HG02610 (cell line): ENCODE measurements around the gene ITSN1.
A peak's percentile ranks its signal among the peaks of the same experiment; 100 is the strongest.
"Not testable (repeated sequence)": the region's sequence is repeated elsewhere in the genome, so short reads cannot be mapped to it uniquely, and the experiment has no call there.

Experiments
- ATAC-seq: cut with Tn5 transposase; IDR thresholded peaks from one replicate; pipeline ENCODE4 v1.9.1; 2021; ENCODE audit warnings: mild to moderate bottlenecking, moderate library complexity; ENCODE audit not compliant: unreplicated experiment

Gene ITSN1

GRCh38 chr21:33642027-33642895 lies at the start of gene ITSN1:
Gene ITSN1, plus strand, starts transcription at chr21:33642501. Its CDS starts 76,328 bp downstream, at chr21:33718829.
- ATAC-seq = peak; percentile 86

GRCh38 chr21:33598051-33598450 lies 44.2 kb upstream of the ITSN1 start:
- ATAC-seq = no peak

GRCh38 chr21:33608559-33608958 lies 33.7 kb upstream of the ITSN1 start:
- no peak for ATAC-seq

GRCh38 chr21:33611006-33611744 lies 31.1 kb upstream of the ITSN1 start:
- no peak for ATAC-seq

GRCh38 chr21:33617565-33617964 lies 24.7 kb upstream of the ITSN1 start:
- not testable (repeated sequence) for ATAC-seq

GRCh38 chr21:33618407-33618806 lies 23.9 kb upstream of the ITSN1 start:
- no peak for ATAC-seq

- ATAC-seq = no peak
Observed at GRCh38 chr21:33619726-33620125, 22.6 kb upstream of the ITSN1 start.

- no peak for ATAC-seq
Observed at GRCh38 chr21:33622253-33622652, 20.0 kb upstream of the ITSN1 start.

- ATAC-seq = not testable (repeated sequence)
Observed at GRCh38 chr21:33626151-33626550, 16.1 kb upstream of the ITSN1 start.

- no peak for ATAC-seq
Observed at GRCh38 chr21:33634254-33634653, 8.0 kb upstream of the ITSN1 start.

- ATAC-seq = no peak
Observed at GRCh38 chr21:33640697-33641351, 1.5 kb upstream of the ITSN1 start.

GRCh38 chr21:33641352-33642026 lies 812 bp upstream of the ITSN1 start, which contains the start of gene CRYZL1:
Gene CRYZL1, minus strand, starts transcription at chr21:33641741. Its CDS starts 10,190 bp downstream, at chr21:33631551.
- ATAC-seq = peak; percentile 88

GRCh38 chr21:33642896-33643657 lies 776 bp downstream of the ITSN1 start:
- ATAC-seq = no peak

- ATAC-seq = no peak
Observed at GRCh38 chr21:33643658-33644311, 1.5 kb downstream of the ITSN1 start.

- ATAC-seq = no peak
Observed at GRCh38 chr21:33644383-33645074, 2.2 kb downstream of the ITSN1 start.

- ATAC-seq = no peak
Observed at GRCh38 chr21:33645730-33646129, 3.4 kb downstream of the ITSN1 start.

GRCh38 chr21:33647587-33647986 lies 5.3 kb downstream of the ITSN1 start:
- no peak for ATAC-seq

GRCh38 chr21:33648555-33648954 lies 6.3 kb downstream of the ITSN1 start:
- ATAC-seq = no peak

GRCh38 chr21:33650230-33650629 lies 7.9 kb downstream of the ITSN1 start:
- no peak for ATAC-seq
